Measurements from ENCODE around the gene SPRR5. TPM values are rescaled to one million over a fixed set of nuclear protein-coding genes. Genes with fewer than 3 reads are reported as not detected.

SPRR5 gene
- total RNA-seq, 2 donors from 2014 or later = not detected

- H3K9me3 ChIP-seq = no peaks in the 10 kb centered on the region
- H3K27me3 ChIP-seq = no peaks in the 10 kb centered on the region
- no peaks in the 10 kb centered on the region for H3K36me3 ChIP-seq
- H3K9ac ChIP-seq (ENCODE audit: low read depth in 2 of 2, low read length in 2 of 2) = no peak overlapping the region
- no peak overlapping the region for H3K27ac ChIP-seq
- intact Hi-C loops (cut with DNase I) = no loop called here
- no peak overlapping the region for H3K4me3 ChIP-seq
- TF ChIP-seq CTCF (IDR thresholded peaks at IDR 0.05) = no peak
- DNase-seq = no peak
- no peaks in the 10 kb centered on the region for H3K4me1 ChIP-seq
Measured at GRCh38 chr1:152965853-152966252, 18.8 kb downstream of the SPRR5 start.

GRCh38 chr1:152967201-152967600 is 20.2 kb downstream of the SPRR5 start:
- H3K27ac ChIP-seq = no peak overlapping the region
- H3K9me3 ChIP-seq = no peaks in the 10 kb centered on the region
- H3K36me3 ChIP-seq = no peaks in the 10 kb centered on the region
- TF ChIP-seq CTCF (IDR thresholded peaks at IDR 0.05) = no peak
- no peaks in the 10 kb centered on the region for H3K27me3 ChIP-seq
- H3K4me3 ChIP-seq = no peak overlapping the region
- DNase-seq = no peak
- H3K9ac ChIP-seq (ENCODE audit: low read depth in 2 of 2, low read length in 2 of 2) = no peak overlapping the region
- intact Hi-C loops (cut with DNase I) = no loop called here
- H3K4me1 ChIP-seq = no peaks in the 10 kb centered on the region

- H3K9me3 ChIP-seq = no peaks in the 10 kb centered on the region
- H3K9ac ChIP-seq (ENCODE audit: low read depth in 2 of 2, low read length in 2 of 2) = no peak overlapping the region
- no peak for TF ChIP-seq CTCF (IDR thresholded peaks at IDR 0.05)
- H3K27ac ChIP-seq = no peak overlapping the region
- no peak for DNase-seq
- intact Hi-C loops (cut with DNase I) = no loop called here
- no peaks in the 10 kb centered on the region for H3K27me3 ChIP-seq
- H3K4me1 ChIP-seq = no peaks in the 10 kb centered on the region
- no peak overlapping the region for H3K4me3 ChIP-seq
- H3K36me3 ChIP-seq = no peaks in the 10 kb centered on the region
Measured at GRCh38 chr1:152968248-152968647, 21.2 kb downstream of the SPRR5 start.

GRCh38 chr1:152969036-152969435 is 22.0 kb downstream of the SPRR5 start:
- no peaks in the 10 kb centered on the region for H3K36me3 ChIP-seq
- no peak overlapping the region for H3K9ac ChIP-seq (ENCODE audit: low read depth in 2 of 2, low read length in 2 of 2)
- intact Hi-C loops (cut with DNase I) = no loop called here
- no peaks in the 10 kb centered on the region for H3K4me1 ChIP-seq
- H3K27ac ChIP-seq = no peak overlapping the region
- no peak for TF ChIP-seq CTCF (IDR thresholded peaks at IDR 0.05)
- no peaks in the 10 kb centered on the region for H3K27me3 ChIP-seq
- no peak for DNase-seq
- no peaks in the 10 kb centered on the region for H3K9me3 ChIP-seq
- H3K4me3 ChIP-seq = no peak overlapping the region

GRCh38 chr1:152970495-152970894 is 23.5 kb downstream of the SPRR5 start, which contains the start of gene SPRR4:
Gene SPRR4, plus strand, starts transcription at chr1:152970648. Its CDS starts 1,243 bp downstream, at chr1:152971891.
- Histone ChIP-seq H3K27ac (no peak within 1 kb of the TSS), H3K27me3 (no peaks in the 10 kb centered on the region), H3K4me3 (no peak within 1 kb of the TSS), H3K9me3 (no peaks in the 10 kb centered on the region), H3K9ac (ENCODE audit: low read depth in 2 of 2, low read length in 2 of 2) (no peak within 1 kb of the TSS), H3K4me1 (no peaks in the 10 kb centered on the region), H3K36me3 (no peaks in the 10 kb centered on the region)
- intact Hi-C loops (cut with DNase I) = no loop called here
- no peak for TF ChIP-seq CTCF (IDR thresholded peaks at IDR 0.05)
- no peak for DNase-seq

Measured in colonic mucosa (tissue), 4 donors.